D721Med (cell line): Measurements from ENCODE around the gene SGSM1.

Source experiments
- DNase-seq: peaks from one replicate; pipeline ENCODE4 v3.0.0; 2011; ENCODE audit warnings: low spot score; ENCODE audit not compliant: insufficient read length
- FAIRE-seq: peaks from 2 replicates; lab custom pipeline; 2011; peaks lifted over from hg19 to GRCh38; lab: Jason Lieb, UNC
- CTCF ChIP-seq: IDR thresholded peaks from 2 replicates; pipeline ENCODE4 v1.5.1; 2012; ENCODE audit warnings: mild to moderate bottlenecking, control low read depth; ENCODE audit not compliant: insufficient read depth; ENCODE audit errors: missing control alignments

SGSM1 gene

GRCh38 chr22:24950272-24950902, 144.4 kb downstream of the SGSM1 start:
- FAIRE-seq (no peak), DNase-seq (no peak)
- no peak for TF ChIP-seq CTCF

DNA sequence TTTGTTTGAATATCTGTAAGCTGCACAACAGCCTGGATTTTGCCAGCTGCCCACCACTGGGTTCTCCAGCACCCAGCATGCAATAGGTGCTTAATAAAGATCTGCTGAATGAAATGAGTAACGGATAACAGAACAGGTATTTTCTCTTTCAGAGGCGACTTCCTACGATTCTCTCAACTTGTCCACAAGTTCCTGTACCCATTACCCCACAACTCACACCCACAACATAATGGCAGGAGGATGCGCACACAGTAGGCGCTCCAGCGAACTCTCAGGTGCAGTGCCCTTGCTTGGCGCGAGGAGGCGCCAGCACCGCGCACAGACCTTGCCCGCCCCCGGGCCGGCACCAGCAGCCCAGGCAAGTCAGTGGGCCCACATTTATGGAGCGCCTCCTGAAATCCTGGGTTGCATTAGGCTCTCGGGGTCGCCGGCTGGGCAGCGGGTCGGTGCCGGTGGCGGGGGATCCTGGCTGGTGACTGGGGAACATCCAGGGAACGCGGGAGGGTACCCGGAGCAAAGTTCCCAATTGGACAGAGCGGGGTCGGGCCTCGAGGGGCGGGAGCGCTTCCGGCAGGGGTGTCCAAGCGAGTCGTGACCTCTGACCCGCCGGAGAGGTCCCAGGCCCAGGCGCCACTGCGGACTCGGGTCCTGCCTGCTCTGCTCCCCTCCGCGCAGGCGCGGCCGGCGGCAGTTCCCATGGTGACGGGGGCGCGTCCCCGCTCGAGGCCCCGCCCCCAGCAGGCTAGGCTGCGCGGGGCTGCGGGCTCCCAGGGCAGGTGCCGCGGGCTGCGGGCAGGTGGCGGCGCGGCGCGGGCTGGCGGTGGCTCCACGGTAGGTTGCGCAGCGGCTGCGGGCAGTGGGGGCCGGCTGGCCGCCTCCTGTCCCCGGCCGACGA, 146.2 kb downstream of the SGSM1 start, which contains the start of gene KIAA1671:
TSS of gene KIAA1671 (plus strand) at position 775 of the 895 bp plus-strand sequence. CDS start 75,284 bp downstream, outside the sequence.
- no peak for FAIRE-seq
- peak; percentile 89 for TF ChIP-seq CTCF
- DNase-seq = peak; percentile 93

DNA sequence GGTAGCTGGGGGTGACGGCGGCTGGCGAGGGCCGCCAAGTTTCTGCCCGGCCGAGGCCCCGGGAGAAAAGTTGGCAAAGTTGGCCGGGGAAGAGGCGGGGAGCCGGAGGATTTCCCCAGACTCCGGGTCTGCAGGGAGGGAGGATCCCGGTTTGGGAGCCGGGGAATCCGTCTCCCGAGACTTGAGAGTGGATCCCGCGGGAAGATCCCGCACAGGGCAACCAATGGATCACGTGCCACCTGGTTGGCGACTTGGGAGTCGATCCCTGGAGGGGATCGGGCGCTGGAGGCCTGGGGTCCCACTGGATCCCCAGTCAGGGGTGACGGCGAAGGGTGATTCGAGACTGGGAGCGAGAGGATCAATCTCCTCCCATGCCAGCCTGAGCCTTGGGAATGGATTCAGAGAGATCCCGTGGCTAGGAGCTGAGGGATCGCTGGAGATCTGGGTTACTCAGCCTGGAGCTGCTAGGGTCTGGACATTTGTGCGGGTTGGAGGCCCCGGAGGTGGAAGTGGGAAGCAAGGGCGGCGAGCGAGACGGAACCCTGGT, 146.9 kb downstream of the SGSM1 start:
- FAIRE-seq = no peak
- TF ChIP-seq CTCF = no peak
- no peak for DNase-seq

DNA sequence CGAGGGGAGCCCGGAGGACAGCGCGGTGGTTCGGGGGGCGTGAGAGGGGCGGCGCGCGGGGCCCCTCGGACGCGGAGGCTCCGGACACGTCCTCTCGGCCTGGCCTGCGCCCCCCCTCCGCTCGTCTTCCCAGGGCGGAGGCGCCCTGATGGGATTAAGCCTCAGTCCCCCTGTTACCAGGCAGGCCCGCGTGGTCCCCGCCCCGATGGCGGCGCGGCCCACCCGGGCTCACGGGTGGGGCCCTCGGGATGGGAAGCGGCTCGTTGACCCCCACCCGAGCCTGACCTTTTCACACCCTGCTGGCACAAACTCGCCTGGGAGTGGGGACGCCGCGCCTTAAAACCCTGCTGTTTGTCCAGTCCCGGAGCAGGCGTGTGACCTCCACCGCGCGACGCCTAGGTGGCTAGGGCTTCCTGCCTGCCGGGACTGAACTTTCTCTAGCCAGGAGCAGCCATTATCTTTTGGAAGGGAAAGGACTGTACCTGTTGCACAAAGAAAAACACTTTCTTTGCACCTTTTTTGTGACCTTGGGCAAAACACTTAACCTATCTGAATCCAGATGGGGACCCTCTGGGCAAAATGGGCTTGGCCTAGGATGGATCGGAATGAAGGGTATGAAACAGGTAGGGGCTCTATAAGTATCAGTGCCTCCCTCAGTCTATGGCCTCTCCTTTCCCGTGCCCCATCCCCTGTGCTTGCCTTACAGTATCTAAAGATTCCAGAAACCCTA, 147.5 kb downstream of the SGSM1 start:
- no peak for FAIRE-seq
- no peak for DNase-seq
- TF ChIP-seq CTCF = no peak

GRCh38 chr22:24954114-24954463, 148.1 kb downstream of the SGSM1 start:
- FAIRE-seq = no peak
- DNase-seq = no peak
- no peak for TF ChIP-seq CTCF

DNA sequence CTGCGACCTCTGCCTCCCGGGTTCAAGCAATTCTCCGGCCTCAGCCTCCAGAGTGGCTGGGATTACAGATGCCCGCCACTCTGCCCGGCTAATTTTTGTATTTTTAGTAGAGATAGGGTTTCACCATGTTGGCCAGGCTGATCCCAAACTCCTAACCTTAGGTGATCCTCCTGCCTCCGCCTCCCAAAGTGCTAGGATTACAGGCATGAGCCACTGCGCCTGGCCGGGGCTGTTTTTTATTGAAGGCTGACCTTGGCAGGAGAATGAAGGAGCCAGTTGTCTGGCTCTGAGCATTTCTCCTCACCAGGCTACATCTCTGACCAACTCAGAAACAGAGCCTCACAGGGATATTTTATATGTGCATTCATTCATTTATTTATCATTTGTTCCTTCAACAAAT, 148.8 kb downstream of the SGSM1 start:
- TF ChIP-seq CTCF = no peak
- DNase-seq (no peak), FAIRE-seq (no peak)
